HL-60/S4 treated with retinoic acid at 250 ng/mL for 4 days and 3 days (cell line): Measurements from ENCODE around the gene REPIN1.

Experiments
- in situ Hi-C: fragments of 300-500 bp; cut with MboI; formaldehyde crosslinking; loops from 2 replicates; pipeline ENCODE4 v1.7.0; 2022; ENCODE audit warnings: low sequenced_read_pairs

REPIN1 gene

DNA sequence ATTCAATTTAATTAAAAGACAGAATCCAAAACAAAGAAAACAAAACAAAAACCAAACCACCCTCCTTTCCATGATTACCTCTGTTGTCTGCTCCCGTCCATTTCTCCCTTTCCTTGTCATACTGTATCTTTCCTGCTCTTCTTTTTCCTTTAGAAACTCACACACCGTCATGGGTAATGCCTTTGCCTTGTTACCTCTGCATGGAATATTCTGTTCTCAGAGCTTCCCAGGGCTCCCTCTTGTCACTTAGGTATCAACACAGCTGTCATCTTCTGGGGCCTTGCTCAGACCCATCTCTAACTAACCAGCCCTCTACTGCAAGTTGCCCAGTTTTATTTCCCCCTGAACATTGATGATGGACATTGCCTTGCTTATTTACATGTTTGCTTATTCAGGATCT is 51.6 kb downstream of the REPIN1 start:
- in situ Hi-C loops = no loop called here

GRCh38 chr7:150420987-150421674 is 52.5 kb downstream of the REPIN1 start:
- in situ Hi-C loops = no loop called here

GRCh38 chr7:150421831-150422230 is 53.2 kb downstream of the REPIN1 start:
- in situ Hi-C loops = no loop called here
